Activated naive CD8-positive, alpha-beta T cell treated with anti-CD3 and anti-CD28 coated beads, Interleukin-2, amount 10 ng/mL, durations not matched to agents 7 days and 5 days (primary cell): Measurements from ENCODE around the gene HIPK2. TPM values are rescaled to one million over a fixed set of nuclear protein-coding genes. Genes with fewer than 3 reads are reported as not detected.

Experiments
- ATAC-seq: fragments of 150-1000 bp; cut with Tn5 transposase; one replicate; pipeline ENCODE4 v1.10.0; 2021; ENCODE audit warnings: low read depth, moderate library complexity
- POLR2A ChIA-PET: fragments of 350-600 bp; sonication (Branson Sonifier 250); formaldehyde crosslinking; loops from one replicate; lab custom pipeline; 2021; ENCODE audit warnings: antibody characterized with exemption; lab: Charles Lee
- DNase-seq: peaks from one replicate; pipeline ENCODE4 v3.0.0; 2021
- H3K27ac Mint-ChIP-seq: one replicate; pipeline ENCODE4 v1.8.0; 2022; ENCODE audit warnings: mild to moderate bottlenecking, mixed read lengths
- H3K27me3 Mint-ChIP-seq: one replicate; pipeline ENCODE4 v1.8.0; 2022; ENCODE audit warnings: mild to moderate bottlenecking, moderate library complexity, mixed read lengths
- H3K36me3 Mint-ChIP-seq: one replicate; pipeline ENCODE4 v1.8.0; 2021; ENCODE audit warnings: mild to moderate bottlenecking, mixed read lengths
- H3K4me1 Mint-ChIP-seq: one replicate; pipeline ENCODE4 v1.8.0; 2021; ENCODE audit warnings: mixed read lengths
- H3K4me3 Mint-ChIP-seq: one replicate; pipeline ENCODE4 v1.8.0; 2022; ENCODE audit warnings: mild to moderate bottlenecking, moderate library complexity, mixed read lengths
- H3K9me3 Mint-ChIP-seq: one replicate; pipeline ENCODE4 v1.8.0; 2021; ENCODE audit warnings: mixed read lengths
- total RNA-seq, 2 experiments: library from RNA; stranded (reverse); gene quantifications; one replicate each; pipeline ENCODE4 v1.2.3, GENCODE V29; 2021

The HIPK2 gene
- total RNA-seq, 2 experiments from 2014 or later: 18.4 to 19.5 TPM

GRCh38 chr7:139523968-139524815 is 253.6 kb downstream of the HIPK2 start:
- H3K4me3 Mint-ChIP-seq: no peak overlapping the region
- ATAC-seq: no peak
- H3K27me3 Mint-ChIP-seq: peaks cover 49% of the 10 kb centered on the region
- peaks cover 5% of the 10 kb centered on the region for H3K4me1 Mint-ChIP-seq
- no peak overlapping the region for H3K27ac Mint-ChIP-seq
- no peaks in the 10 kb centered on the region for H3K36me3 Mint-ChIP-seq
- peaks cover 2% of the 10 kb centered on the region for H3K9me3 Mint-ChIP-seq
- no peak for DNase-seq
- POLR2A ChIA-PET: no interaction called here

GRCh38 chr7:139523199-139523941 is 254.4 kb downstream of the HIPK2 start, which contains the start of gene CLEC2L:
CLEC2L (plus strand) TSS chr7:139523685; CDS start chr7:139523928, 243 bp downstream.
- ATAC-seq: peak; percentile 42
- Mint-ChIP-seq H3K9me3 (peaks cover 2% of the 10 kb centered on the region), H3K36me3 (no peaks in the 10 kb centered on the region), H3K27ac (no peak within 1 kb of the TSS), H3K4me3 (no peak within 1 kb of the TSS), H3K4me1 (peaks cover 5% of the 10 kb centered on the region), H3K27me3 (peaks cover 49% of the 10 kb centered on the region)
- no peak for DNase-seq
- POLR2A ChIA-PET: no interaction called here

GRCh38 chr7:139522830-139523198 is 255.0 kb downstream of the HIPK2 start:
- ATAC-seq (no peak), DNase-seq (no peak)
- H3K4me1 Mint-ChIP-seq: peaks cover 5% of the 10 kb centered on the region
- POLR2A ChIA-PET: no interaction called here
- no peak overlapping the region for H3K27ac Mint-ChIP-seq
- peaks cover 49% of the 10 kb centered on the region for H3K27me3 Mint-ChIP-seq
- H3K9me3 Mint-ChIP-seq: peaks cover 2% of the 10 kb centered on the region
- no peak overlapping the region for H3K4me3 Mint-ChIP-seq
- H3K36me3 Mint-ChIP-seq: no peaks in the 10 kb centered on the region

- DNase-seq: no peak
- Mint-ChIP-seq H3K27ac (no peak overlapping the region), H3K4me3 (no peak overlapping the region), H3K36me3 (no peaks in the 10 kb centered on the region), H3K9me3 (peaks cover 2% of the 10 kb centered on the region), H3K4me1 (peaks cover 5% of the 10 kb centered on the region), H3K27me3 (peaks cover 45% of the 10 kb centered on the region)
- ATAC-seq: no peak
- POLR2A ChIA-PET: no interaction called here
Observed at GRCh38 chr7:139521439-139521838, 256.4 kb downstream of the HIPK2 start.

GRCh38 chr7:139515266-139515665 is 262.5 kb downstream of the HIPK2 start:
- H3K27me3 Mint-ChIP-seq: peaks cover 2% of the 10 kb centered on the region
- POLR2A ChIA-PET: no interaction called here
- no peaks in the 10 kb centered on the region for H3K36me3 Mint-ChIP-seq
- H3K4me3 Mint-ChIP-seq: no peak overlapping the region
- peaks cover 2% of the 10 kb centered on the region for H3K4me1 Mint-ChIP-seq
- no peak for DNase-seq
- no peaks in the 10 kb centered on the region for H3K9me3 Mint-ChIP-seq
- H3K27ac Mint-ChIP-seq: no peak overlapping the region
- no peak for ATAC-seq

Other genes starting within 250 kb of the HIPK2 start
- gene TBXAS1, start 51.3 kb upstream of the HIPK2 start, total RNA-seq: 1 to 10 TPM; 2.1 to 3.0 TPM